Measurements from ENCODE around the gene KIF7.

DNA sequence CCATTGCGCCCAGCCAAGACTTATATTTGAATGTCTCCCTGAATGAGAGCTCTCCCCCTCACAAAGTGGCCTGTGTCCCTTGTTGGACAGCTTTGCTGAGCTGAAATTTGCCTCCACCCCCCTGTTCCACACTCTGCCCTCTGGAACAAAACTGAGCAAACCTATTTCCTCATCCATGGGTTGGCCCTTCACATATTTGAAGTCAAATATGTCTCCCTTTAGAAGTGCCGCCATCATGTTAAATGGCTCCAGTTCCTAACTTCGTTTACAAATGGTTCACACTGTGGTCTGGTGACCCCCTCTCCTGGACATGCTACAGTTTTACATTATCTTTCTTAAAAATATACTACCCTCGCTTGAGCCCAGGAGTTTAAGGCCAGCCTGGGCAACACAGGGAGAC lies 19.3 kb upstream of the KIF7 start:
- TF ChIP-seq EED (IDR thresholded peaks at IDR 0.05; ENCODE audit: low read depth): no peak
- TF ChIP-seq, protein P1, sequence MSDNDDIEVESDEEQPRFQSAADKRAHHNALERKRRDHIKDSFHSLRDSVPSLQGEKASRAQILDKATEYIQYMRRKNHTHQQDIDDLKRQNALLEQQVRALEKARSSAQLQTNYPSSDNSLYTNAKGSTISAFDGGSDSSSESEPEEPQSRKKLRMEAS (IDR thresholded peaks at IDR 0.05; ENCODE audit: low read depth, low read length): no peak
- TF ChIP-seq ZNF274 (IDR thresholded peaks at IDR 0.05; ENCODE audit: insufficient read depth, insufficient read length): no peak
- no peak for TF ChIP-seq NRF1 (conservative IDR thresholded peaks at IDR 0.05; ENCODE audit: low read depth, low read length)
- TF ChIP-seq FOXM1 (IDR thresholded peaks at IDR 0.05; ENCODE audit: low read depth, low read length): no peak
- TF ChIP-seq SMC3 (IDR thresholded peaks at IDR 0.05; ENCODE audit: borderline replicate concordance, low read length): no peak
- no peak for TF ChIP-seq CHD1 (IDR thresholded peaks at IDR 0.05; ENCODE audit: low read depth, low read length)

All from GM12878 (cell line).